Endothelial cell of umbilical vein (primary cell): ENCODE results near the gene CACNA1E. TPM values are rescaled to one million over a fixed set of nuclear protein-coding genes. Genes with fewer than 3 reads are reported as not detected.

Experiments
- BruUV-seq: library from RNA; stranded (reverse); fragments of 400-500 nt; replicated peaks from 2 replicates; lab custom pipeline; 2021; lab: Mats Ljungman, UMichigan
- CTCF ChIA-PET: fragments of 300-600, 350-600 bp; sonication (Branson Sonifier 250); formaldehyde crosslinking; loops from one replicate; lab custom pipeline; 2021; ENCODE audit warnings: antibody characterized with exemption, inconsistent platforms; lab: Charles Lee
- POLR2A ChIA-PET: fragments of 300-600, 350-600 bp; sonication (Branson Sonifier 250); formaldehyde crosslinking; loops from one replicate; lab custom pipeline; 2021; ENCODE audit warnings: antibody characterized with exemption, inconsistent platforms; lab: Charles Lee
- DNase-seq: peaks from one replicate; pipeline ENCODE4 v3.0.0-alpha.2; 2011; ENCODE audit warnings: low read depth, low spot score
- FAIRE-seq: peaks from 2 replicates; lab custom pipeline; 2011; peaks lifted over from hg19 to GRCh38; lab: Jason Lieb, UNC
- H2AFZ ChIP-seq: 2 replicates; pipeline ENCODE4 v1.6.0; 2012; ENCODE audit warnings: low read depth, low read length, control low read depth, inconsistent platforms
- H3K27ac ChIP-seq: 2 replicates; pipeline ENCODE4 v1.5.1; 2011; ENCODE audit warnings: low read depth, mild to moderate bottlenecking, control low read depth, low read length, moderate library complexity; ENCODE audit not compliant: insufficient read depth
- H3K27me3 ChIP-seq, 2 experiments: 2 replicates each; pipeline versions ENCODE4 v1.6.0 to v1.6.1; 2011; ENCODE audit warnings: low read length in 2 of 2, mixed read lengths in 1 of 2; ENCODE audit not compliant: control insufficient read depth in 2 of 2, insufficient read depth in 2 of 2
- H3K36me3 ChIP-seq, 2 experiments: 2 replicates in 1 of 2; 3 replicates in 1 of 2; pipeline ENCODE4 v1.5.1; 2011; ENCODE audit warnings: low read length in 2 of 2, mild to moderate bottlenecking in 1 of 2, moderate library complexity in 1 of 2; ENCODE audit not compliant: control insufficient read depth in 2 of 2, insufficient read depth in 2 of 2; ENCODE audit errors: extremely low read depth in 1 of 2
- H3K4me1 ChIP-seq: 3 replicates; pipeline ENCODE4 v1.5.1; 2011; ENCODE audit warnings: mild to moderate bottlenecking, low read length; ENCODE audit not compliant: control insufficient read depth, insufficient read depth; ENCODE audit errors: extremely low read depth
- H3K4me2 ChIP-seq: 2 replicates; pipeline ENCODE4 v1.6.1; 2011; ENCODE audit warnings: low read length, control low read depth, mixed read lengths; ENCODE audit not compliant: insufficient read depth
- H3K4me3 ChIP-seq, 3 experiments: fragments of 200-600 bp in 1 of 3; sonication (generic), shearing (Covaris generic) in 1 of 3; replicated peaks in 1 of 3; 2 replicates each; pipeline ENCODE4 v1.5.1; 2011 to 2016; ENCODE audit warnings: control low read depth in 3 of 3, low read length in 3 of 3, mild to moderate bottlenecking in 2 of 3, inconsistent platforms in 1 of 3, low read depth in 1 of 3, moderate library complexity in 1 of 3; ENCODE audit not compliant: insufficient read depth in 1 of 3
- H3K79me2 ChIP-seq: 2 replicates; pipeline ENCODE4 v1.6.0; 2012; ENCODE audit warnings: low read length, inconsistent platforms; ENCODE audit not compliant: control insufficient read depth, insufficient read depth
- H3K9ac ChIP-seq: replicated peaks from 2 replicates; pipeline ENCODE3; 2011; ENCODE audit warnings: low read length, control low read depth; ENCODE audit not compliant: insufficient read depth; ENCODE audit errors: extremely low read depth
- H3K9me1 ChIP-seq: replicated peaks from 3 replicates; pipeline ENCODE4 v1.6.0; 2011; ENCODE audit warnings: mild to moderate bottlenecking, low read length; ENCODE audit not compliant: control insufficient read depth, insufficient read depth; ENCODE audit errors: extremely low read depth
- H3K9me3 ChIP-seq: replicated peaks from 2 replicates; pipeline ENCODE4 v1.5.1; 2012; ENCODE audit warnings: low read length, inconsistent platforms; ENCODE audit not compliant: control insufficient read depth, insufficient read depth
- H4K20me1 ChIP-seq: replicated peaks from 2 replicates; pipeline ENCODE3; 2011; ENCODE audit warnings: mild to moderate bottlenecking, low read length; ENCODE audit not compliant: control insufficient read depth, insufficient read depth; ENCODE audit errors: extremely low read depth
- EZH2 ChIP-seq: IDR thresholded peaks from 2 replicates; pipeline ENCODE4 v1.6.1; 2012; ENCODE audit warnings: borderline replicate concordance, low read depth, mild to moderate bottlenecking, moderate library complexity, low read length, inconsistent platforms; ENCODE audit not compliant: severe bottlenecking
- FOS ChIP-seq: IDR thresholded peaks from 2 replicates; pipeline ENCODE4 v1.6.1; 2011; ENCODE audit warnings: mild to moderate bottlenecking, low read length, moderate library complexity, borderline replicate concordance; ENCODE audit not compliant: insufficient read depth
- GATA2 ChIP-seq: IDR thresholded peaks from 2 replicates; pipeline ENCODE4 v1.7.0; 2011; ENCODE audit warnings: low read depth, mild to moderate bottlenecking, moderate library complexity, mixed read lengths, low read length; ENCODE audit not compliant: insufficient read length, insufficient read depth
- JUN ChIP-seq: IDR thresholded peaks from 2 replicates; pipeline ENCODE4 v1.6.1; 2011; ENCODE audit warnings: borderline replicate concordance, low read depth; ENCODE audit not compliant: insufficient read length, insufficient read depth
- MYC ChIP-seq: IDR thresholded peaks from one replicate; pipeline ENCODE4 v1.6.1; 2011; ENCODE audit warnings: mild to moderate bottlenecking, low read depth, low read length
- POLR2A ChIP-seq: IDR thresholded peaks from 2 replicates; pipeline ENCODE4 v1.6.1; 2012; ENCODE audit warnings: low read depth, mild to moderate bottlenecking, control low read depth, low read length
- POLR2AphosphoS5 ChIP-seq: IDR thresholded peaks from 2 replicates; pipeline ENCODE4 v1.6.1; 2012; ENCODE audit warnings: low read depth, mild to moderate bottlenecking, control low read depth, low read length, moderate library complexity; ENCODE audit not compliant: insufficient read depth
- dilution Hi-C: fragments of 300-500 bp; cut with MboI; formaldehyde crosslinking; loops from one replicate; pipeline ENCODE4 v1.15.0; 2019; ENCODE audit warnings: low sequenced_read_pairs; ENCODE audit not compliant: extremely low pct_ligation_motif_present
- intact Hi-C: fragments of 100-400 bp; cut with micrococcal nuclease; formaldehyde crosslinking; loops from one replicate; pipeline ENCODE4 v1.10.0; 2022
- polyA plus RNA-seq, 4 experiments: library from polyadenylated mRNA; depleted of rRNA in 3 of 4; stranded (reverse) in 3 of 4; unstranded in 1 of 4; fragments of >200 nt; gene quantifications; 2 replicates each; pipeline versions ENCODE4 v1.2.1 to v1.2.3, GENCODE V29; 2011 to 2012; ENCODE audit warnings: missing spikeins in 1 of 4
- total RNA-seq: library from RNA; stranded (reverse); gene quantifications from 2 replicates; pipeline ENCODE4 v1.2.3, GENCODE V29; 2021
- TF ChIP-seq, protein P1 (sequence below): IDR thresholded peaks from 2 replicates; pipeline ENCODE4 v1.6.1; 2011; ENCODE audit not compliant: insufficient read depth, insufficient read length
- TF ChIP-seq, protein P2 (sequence below), 2 donors: IDR thresholded peaks; 1 replicate in 1 of 2; 2 replicates in 1 of 2; pipeline ENCODE4 v1.5.1; 2011; ENCODE audit warnings: low read length in 2 of 2, mild to moderate bottlenecking in 2 of 2, moderate library complexity in 2 of 2, control low read depth in 1 of 2, inconsistent platforms in 1 of 2, low read depth in 1 of 2; ENCODE audit not compliant: insufficient read depth in 1 of 2; ENCODE audit errors: extremely low read depth in 1 of 2

Gene CACNA1E
- total and polyA plus RNA-seq, 2 donors (not counting 3 experiments of a cell fraction or from before 2014, with no cell fraction given), result not detected

DNA sequence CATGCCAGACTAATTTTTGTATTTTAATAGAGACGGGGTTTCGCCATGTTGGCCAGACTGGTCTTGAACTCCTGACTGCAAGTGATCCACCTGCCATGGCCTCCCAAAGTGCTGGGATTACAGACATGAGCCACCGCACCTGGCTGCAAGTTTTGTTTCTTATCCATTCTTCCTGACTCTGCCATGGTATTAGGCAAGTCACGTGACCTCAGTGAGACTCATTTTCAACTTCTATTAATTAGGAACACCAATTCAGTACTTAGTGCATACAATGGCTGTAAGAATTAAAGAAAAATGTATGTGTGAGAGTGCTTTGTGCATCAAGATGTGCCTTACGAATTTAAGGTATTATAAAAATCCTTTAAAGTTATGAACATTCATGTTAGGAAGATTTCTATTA is 111.2 kb downstream of the CACNA1E start:
- no TSS peak for BruUV-seq
- ChIA-PET POLR2A (no interaction called here), CTCF (no interaction called here)
- Histone ChIP-seq H3K9ac (no peak overlapping the region), H3K9me3 (no peaks in the 10 kb centered on the region), H3K4me2 (no peak overlapping the region), H3K4me1 (no peaks in the 10 kb centered on the region), H3K27ac (no peak overlapping the region), H3K4me3 (no peak overlapping the region), H3K27me3 (no peaks in the 10 kb centered on the region), H2AFZ (no peak overlapping the region), H3K9me1 (no peaks in the 10 kb centered on the region), H3K79me2 (no peaks in the 10 kb centered on the region), H4K20me1 (no peaks in the 10 kb centered on the region), H3K36me3 (no peaks in the 10 kb centered on the region)
- DNase-seq (no peak), FAIRE-seq (no peak)
- TF ChIP-seq POLR2AphosphoS5 (no peak), JUN (no peak), GATA2 (no peak), POLR2A (no peak), MYC (no peak), EZH2 (no peak), FOS (no peak)
- TF ChIP-seq, protein P1, sequence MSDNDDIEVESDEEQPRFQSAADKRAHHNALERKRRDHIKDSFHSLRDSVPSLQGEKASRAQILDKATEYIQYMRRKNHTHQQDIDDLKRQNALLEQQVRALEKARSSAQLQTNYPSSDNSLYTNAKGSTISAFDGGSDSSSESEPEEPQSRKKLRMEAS, result no peak
- TF ChIP-seq, protein P2, sequence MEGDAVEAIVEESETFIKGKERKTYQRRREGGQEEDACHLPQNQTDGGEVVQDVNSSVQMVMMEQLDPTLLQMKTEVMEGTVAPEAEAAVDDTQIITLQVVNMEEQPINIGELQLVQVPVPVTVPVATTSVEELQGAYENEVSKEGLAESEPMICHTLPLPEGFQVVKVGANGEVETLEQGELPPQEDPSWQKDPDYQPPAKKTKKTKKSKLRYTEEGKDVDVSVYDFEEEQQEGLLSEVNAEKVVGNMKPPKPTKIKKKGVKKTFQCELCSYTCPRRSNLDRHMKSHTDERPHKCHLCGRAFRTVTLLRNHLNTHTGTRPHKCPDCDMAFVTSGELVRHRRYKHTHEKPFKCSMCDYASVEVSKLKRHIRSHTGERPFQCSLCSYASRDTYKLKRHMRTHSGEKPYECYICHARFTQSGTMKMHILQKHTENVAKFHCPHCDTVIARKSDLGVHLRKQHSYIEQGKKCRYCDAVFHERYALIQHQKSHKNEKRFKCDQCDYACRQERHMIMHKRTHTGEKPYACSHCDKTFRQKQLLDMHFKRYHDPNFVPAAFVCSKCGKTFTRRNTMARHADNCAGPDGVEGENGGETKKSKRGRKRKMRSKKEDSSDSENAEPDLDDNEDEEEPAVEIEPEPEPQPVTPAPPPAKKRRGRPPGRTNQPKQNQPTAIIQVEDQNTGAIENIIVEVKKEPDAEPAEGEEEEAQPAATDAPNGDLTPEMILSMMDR (IDR thresholded peaks at IDR 0.05; ENCODE audit: extremely low read depth in 1 of 2, insufficient read depth in 1 of 2, low read depth in 1 of 2, low read length in 2 of 2), result no peak
- dilution Hi-C loops, result no loop called here
- intact Hi-C loops, result no loop called here
